Limb (tissue), 2 donors: ENCODE data around the gene TSHZ2.

Source experiments
- DNase-seq, 2 donors: peaks; one replicate each; pipeline ENCODE4 v3.0.0-alpha.2; 2016; ENCODE audit errors: extremely low spot score in 2 of 2

Gene TSHZ2

GRCh38 chr20:53159160-53159559, 187.0 kb downstream of the TSHZ2 start:
- DNase-seq = no peak

- DNase-seq = no peak
Measured at GRCh38 chr20:53161073-53161472, 188.9 kb downstream of the TSHZ2 start.

- DNase-seq = no peak
Measured at GRCh38 chr20:53161473-53161872, 189.3 kb downstream of the TSHZ2 start.

GRCh38 chr20:53162251-53162835, 190.2 kb downstream of the TSHZ2 start:
- peak; percentile 48 to 65 for DNase-seq

- DNase-seq = no peak
Measured at GRCh38 chr20:53163486-53163885, 191.3 kb downstream of the TSHZ2 start.

GRCh38 chr20:53164072-53164471, 191.9 kb downstream of the TSHZ2 start:
- no peak for DNase-seq

- no peak for DNase-seq
Measured at GRCh38 chr20:53165452-53165851, 193.3 kb downstream of the TSHZ2 start.

GRCh38 chr20:53168491-53168890, 196.3 kb downstream of the TSHZ2 start:
- DNase-seq = no peak

GRCh38 chr20:53170196-53170595, 198.0 kb downstream of the TSHZ2 start:
- DNase-seq = no peak

- no peak for DNase-seq
Measured at GRCh38 chr20:53171065-53171464, 198.9 kb downstream of the TSHZ2 start.

GRCh38 chr20:53174454-53174853, 202.3 kb downstream of the TSHZ2 start:
- DNase-seq = no peak

GRCh38 chr20:53175135-53175780, 203.1 kb downstream of the TSHZ2 start:
- DNase-seq = no peak

- no peak for DNase-seq
Measured at GRCh38 chr20:53176134-53176533, 204.0 kb downstream of the TSHZ2 start.

GRCh38 chr20:53177687-53178086, 205.5 kb downstream of the TSHZ2 start:
- no peak for DNase-seq

GRCh38 chr20:53179749-53180148, 207.6 kb downstream of the TSHZ2 start:
- no peak for DNase-seq

GRCh38 chr20:53180928-53181362, 208.8 kb downstream of the TSHZ2 start:
- DNase-seq = no peak

GRCh38 chr20:53181866-53182376, 209.8 kb downstream of the TSHZ2 start:
- DNase-seq = no peak

GRCh38 chr20:53183181-53183580, 211.0 kb downstream of the TSHZ2 start:
- DNase-seq = no peak

- DNase-seq = no peak
Measured at GRCh38 chr20:53186635-53187034, 214.5 kb downstream of the TSHZ2 start.

GRCh38 chr20:53187392-53188068, 215.4 kb downstream of the TSHZ2 start:
- DNase-seq = peak; percentile 51 to 52

GRCh38 chr20:53190225-53190624, 218.1 kb downstream of the TSHZ2 start:
- no peak for DNase-seq

- no peak for DNase-seq
Measured at GRCh38 chr20:53191957-53192356, 219.8 kb downstream of the TSHZ2 start.
